HG02763 (cell line): Measurements from ENCODE around the gene MED8.
"Not testable (repeated sequence)": the region's sequence is repeated elsewhere in the genome, so short reads cannot be mapped to it uniquely, and the experiment has no call there.

Source experiments
- ATAC-seq: cut with Tn5 transposase; IDR thresholded peaks from one replicate; pipeline ENCODE4 v1.9.1; 2021; ENCODE audit warnings: mild to moderate bottlenecking, moderate library complexity; ENCODE audit not compliant: unreplicated experiment

The MED8 gene

GRCh38 chr1:43386676-43387075, 2.9 kb downstream of the MED8 start:
- no peak for ATAC-seq

- no peak for ATAC-seq
These were observed 6.2 kb downstream of the MED8 start for GRCh38 chr1:43383449-43383848.

DNA sequence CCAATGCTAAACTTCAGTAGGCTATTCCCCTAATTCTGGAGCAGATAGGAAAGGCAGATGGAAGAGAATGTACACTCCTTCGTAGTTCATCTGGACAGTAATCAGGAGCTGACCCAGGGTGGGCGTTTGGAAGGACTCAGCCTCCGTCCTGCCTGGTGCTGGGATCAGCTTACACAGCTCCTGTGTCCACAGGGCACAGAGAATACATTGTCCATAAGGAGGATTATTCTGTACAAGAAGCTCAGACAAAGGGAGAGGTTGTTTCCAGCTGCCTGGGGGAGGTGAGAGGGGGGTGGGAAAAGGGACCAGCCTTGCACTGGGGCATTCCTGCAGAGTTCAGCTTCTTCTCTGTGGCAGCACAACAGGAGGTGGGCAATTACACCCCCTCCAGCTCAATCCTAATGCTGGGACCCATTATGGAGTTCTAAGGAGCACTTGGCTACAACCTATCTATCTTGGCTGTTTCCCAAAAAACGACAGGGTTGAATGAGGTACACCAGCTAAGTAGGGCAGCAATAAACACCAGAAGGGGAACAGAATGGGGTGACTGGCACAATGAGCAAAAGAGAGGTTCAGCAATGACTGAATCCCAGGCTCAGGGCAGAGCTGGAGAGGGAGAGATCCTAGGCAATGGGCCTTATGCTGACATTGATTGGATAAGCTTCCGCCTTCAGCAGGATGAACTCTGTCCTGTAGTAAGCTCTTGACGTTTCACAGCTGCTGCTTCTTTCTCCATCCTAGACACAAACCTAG, 7.4 kb downstream of the MED8 start:
- ATAC-seq, result no peak

DNA sequence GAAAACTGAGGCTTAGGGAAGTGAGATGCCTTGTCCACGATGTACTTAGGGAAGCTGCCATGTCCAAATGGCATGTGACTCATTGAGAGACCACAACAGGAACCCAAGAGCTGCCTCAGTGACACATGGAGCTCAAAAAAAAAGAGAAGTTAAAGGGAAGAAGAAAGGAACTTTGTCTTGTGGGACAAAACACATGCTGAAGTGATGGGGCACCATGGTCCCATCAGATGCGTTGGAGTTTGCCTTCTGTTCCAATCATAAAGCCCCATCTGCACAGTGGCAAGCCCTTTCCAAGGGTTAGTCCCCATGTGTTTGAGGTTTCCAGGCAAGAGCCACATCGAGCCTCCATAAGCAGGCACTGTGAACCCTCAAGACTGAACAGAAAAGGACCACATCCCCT, 8.0 kb downstream of the MED8 start:
- no peak for ATAC-seq

- no peak for ATAC-seq
These were observed 10.1 kb downstream of the MED8 start for GRCh38 chr1:43379476-43379875.

GRCh38 chr1:43377831-43378230, 11.8 kb downstream of the MED8 start:
- ATAC-seq, result no peak

DNA sequence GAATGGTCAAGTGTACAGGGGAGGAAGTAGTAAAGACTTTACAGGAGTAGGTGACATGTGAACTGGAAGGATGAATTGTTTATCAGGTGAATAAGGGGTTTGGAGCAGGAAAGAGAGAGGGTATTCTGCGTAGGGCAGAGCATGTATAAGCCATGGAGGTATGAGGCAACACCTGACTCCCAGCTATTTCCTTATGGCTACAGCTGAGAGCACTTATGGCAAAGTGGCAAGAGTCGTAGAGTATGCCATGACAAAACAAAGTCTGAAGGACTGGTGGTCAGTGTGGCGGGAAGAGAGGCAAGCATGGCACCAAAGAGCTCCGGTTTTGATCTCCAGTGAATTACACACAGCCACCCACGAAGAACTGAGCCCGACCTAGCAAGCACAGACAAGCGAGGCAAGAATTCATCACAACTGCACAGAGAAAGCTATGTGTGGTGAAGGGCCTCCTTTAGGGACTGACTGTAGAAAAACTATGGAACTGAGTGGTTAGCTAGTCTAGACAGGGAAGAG, 12.8 kb downstream of the MED8 start:
- ATAC-seq, result no peak

- no peak for ATAC-seq
These were observed 16.3 kb downstream of the MED8 start for GRCh38 chr1:43373066-43373940.

- ATAC-seq, result no peak
These were observed 17.4 kb downstream of the MED8 start for GRCh38 chr1:43372172-43372571.

GRCh38 chr1:43370564-43370963, 19.0 kb downstream of the MED8 start:
- ATAC-seq, result no peak

DNA sequence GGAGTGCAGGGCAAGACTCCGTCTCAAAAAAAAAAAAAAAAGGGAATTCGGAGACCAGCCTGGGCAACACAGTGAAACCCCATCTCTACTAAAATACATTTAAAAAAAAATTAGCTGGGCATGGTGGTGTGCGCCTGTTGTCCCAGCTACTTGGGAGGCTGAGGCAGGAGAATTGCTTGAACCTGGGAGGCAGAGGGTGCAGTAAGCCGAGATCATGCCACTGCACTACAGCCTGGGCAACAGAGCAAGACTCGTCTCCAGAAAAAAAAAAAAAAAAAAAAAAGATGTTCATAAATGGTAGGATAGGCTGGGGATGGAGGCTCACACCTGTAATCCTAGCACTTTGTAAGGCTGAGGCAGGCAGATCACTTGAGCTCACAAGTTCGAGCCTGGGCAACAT, 19.8 kb downstream of the MED8 start:
- not testable (repeated sequence) for ATAC-seq

GRCh38 chr1:43368646-43369020, 21.0 kb downstream of the MED8 start:
- ATAC-seq, result no peak

DNA sequence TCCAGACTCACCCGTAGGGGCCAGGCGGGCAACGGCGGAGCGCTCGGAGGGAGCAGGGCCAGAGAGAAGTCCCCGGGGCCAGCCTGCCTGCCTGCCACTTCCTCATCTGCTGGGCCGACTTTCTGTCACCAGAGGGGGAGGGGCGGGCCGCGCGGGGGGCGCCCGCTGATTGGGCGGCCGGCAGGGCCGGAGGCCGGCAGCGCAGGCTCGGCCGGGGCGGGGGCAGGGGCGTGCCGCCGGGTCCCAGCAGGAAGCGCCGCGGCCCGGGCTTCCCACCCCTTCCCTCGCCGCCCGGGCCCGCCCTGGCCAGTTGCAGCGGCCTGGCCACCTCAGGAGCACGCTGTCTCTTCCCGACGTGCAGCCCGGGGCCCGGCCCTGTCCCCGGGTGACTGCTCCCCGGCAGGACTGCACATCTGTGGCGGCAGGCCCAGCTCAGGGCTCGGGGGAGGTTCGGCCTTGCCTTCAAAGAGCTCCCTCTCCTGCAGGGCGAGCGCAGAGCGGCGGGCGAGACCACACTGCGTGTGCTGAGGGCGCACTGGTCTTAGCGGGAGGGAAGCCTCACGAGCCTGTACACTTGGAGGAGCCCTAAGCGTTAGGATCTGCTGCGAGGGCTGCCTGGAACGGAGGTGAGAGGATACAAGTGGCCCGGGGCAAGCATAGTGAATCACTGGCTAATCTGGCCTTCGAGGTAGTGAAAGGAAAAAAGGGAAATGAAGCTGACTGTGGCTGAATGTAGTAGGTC, 21.5 kb downstream of the MED8 start, which contains the start of gene ELOVL1:
Gene ELOVL1 (minus strand): TSS at position 108 of the 742 bp plus-strand sequence. CDS start 2,402 bp downstream, outside the sequence.
- ATAC-seq, result peak; percentile 68

DNA sequence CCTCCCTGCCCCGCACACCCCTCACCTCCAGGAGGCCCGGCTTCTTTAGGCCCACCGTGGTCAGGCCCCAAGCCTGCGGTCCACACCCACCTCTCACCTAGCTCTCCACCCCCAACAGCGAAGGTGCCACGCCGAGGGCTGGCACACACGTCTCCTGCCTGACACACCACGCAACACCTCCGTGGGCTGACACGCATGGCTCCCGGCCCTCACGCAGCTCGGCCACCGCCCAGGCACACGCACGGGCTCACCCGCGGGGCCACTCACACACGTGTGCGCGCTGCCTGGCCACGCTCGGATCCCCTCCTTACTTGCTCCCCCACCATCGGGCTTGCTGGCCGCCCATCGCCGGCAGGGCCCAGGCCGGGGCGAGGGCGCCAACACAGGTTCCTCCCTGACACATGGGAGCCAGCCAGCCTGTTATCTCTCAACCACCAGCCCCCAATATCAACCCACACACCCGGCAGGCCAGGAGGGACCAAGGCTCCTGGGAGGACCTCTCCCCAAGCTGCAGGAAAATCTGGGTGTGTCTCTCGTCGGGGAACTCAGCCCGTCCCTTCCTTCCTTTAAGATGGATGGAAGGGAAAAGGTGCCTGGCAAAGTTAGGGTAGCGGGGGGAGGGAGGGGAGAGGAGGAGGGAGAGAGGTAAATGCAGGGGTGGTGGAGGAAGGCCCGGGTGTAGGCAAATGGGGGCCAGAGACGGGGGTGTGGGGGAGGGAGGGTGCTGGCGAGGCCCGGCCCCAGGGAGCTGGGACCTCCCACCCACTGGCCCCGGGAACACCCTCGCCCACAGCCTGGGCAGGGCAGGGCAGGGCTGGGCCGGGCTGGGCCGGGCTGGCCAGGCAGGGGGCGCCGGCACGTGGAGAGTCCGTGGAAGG, 22.3 kb downstream of the MED8 start:
- peak; percentile 41 for ATAC-seq

DNA sequence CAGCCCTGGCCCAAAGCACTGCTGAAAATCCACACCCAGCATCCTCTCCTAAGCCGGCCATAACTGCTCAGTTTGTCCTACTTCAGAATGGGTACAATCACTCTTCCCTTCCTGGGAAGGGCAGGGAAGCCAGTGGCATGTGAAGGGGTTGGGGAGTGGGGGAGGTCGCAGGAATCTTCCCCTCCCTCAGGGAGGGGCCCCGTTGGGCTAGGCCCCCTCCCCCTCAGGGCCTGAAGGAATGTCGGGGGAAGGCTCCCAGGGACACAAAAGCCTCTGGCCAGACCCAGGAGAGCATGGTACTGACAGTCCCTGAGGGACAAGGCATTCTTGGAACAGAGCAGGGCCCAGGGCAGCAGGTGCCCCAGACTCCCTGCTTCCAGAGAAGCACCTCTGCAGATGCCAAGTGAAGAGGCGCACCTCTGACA, 23.0 kb downstream of the MED8 start:
- ATAC-seq, result no peak

GRCh38 chr1:43366179-43366578, 23.4 kb downstream of the MED8 start:
- no peak for ATAC-seq

GRCh38 chr1:43365678-43366077, 23.9 kb downstream of the MED8 start:
- ATAC-seq, result no peak

- no peak for ATAC-seq
These were observed 25.6 kb downstream of the MED8 start for GRCh38 chr1:43363935-43364525.

DNA sequence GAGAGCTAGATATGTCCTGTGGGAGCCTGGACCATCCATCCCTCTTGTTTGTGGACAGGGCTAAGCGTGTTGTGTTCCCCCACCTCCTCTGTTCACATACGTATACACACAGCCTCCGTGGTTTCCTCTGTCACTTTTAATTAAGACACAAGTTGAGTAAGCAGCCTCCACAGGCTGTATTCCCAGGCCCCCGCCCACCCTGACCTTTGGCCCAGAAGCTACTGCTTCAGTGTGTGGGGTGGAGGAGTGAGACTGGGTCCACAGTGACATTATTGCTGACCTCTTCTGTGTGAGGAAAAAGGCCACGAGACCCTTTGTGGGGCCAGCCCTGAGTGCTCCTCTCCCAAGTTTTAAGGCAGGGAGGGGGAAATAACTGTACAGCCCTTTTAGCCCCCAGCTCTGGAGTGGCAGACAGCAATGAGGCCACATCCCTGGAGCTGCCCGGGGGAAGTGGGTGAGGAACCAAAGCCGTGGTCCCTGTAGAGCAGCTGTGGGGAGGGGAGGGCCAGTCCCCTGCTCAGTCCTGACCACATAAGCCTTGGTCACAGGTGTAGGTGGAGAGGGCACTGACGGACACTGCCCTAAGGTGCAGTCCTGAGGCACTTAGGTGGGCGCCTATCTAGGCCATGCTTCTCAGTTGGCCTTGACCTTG, 26.2 kb downstream of the MED8 start:
- no peak for ATAC-seq
